ENCODE data around the gene PTMA. TPM values are rescaled to one million over a fixed set of nuclear protein-coding genes. Genes with fewer than 3 reads are reported as not detected.

PTMA gene
- total and polyA plus RNA-seq, 9 of the 15 experiments (the other 6 are each of a cell fraction or from before 2014, with no cell fraction given): 429 to 2,322 (median 1,578) TPM

DNA sequence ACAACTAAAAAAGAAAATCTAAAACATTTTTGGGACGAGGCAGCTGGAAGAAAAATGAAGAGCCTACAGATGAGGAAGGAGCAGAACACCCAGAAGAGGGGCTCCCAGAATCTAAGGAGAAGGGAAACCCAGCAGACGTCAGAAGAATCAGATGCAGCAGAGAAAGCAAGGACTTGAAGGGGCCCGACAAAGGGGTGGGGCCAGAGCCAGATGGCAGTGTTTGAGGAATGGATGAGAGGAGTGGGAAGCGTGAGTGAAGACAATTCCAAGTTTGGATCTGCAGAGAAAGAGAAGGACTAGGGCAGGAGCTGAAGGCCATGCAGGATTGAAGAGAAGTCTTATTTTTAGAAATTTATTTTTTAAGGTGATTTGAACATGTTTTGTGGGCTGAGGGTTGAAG, 19.3 kb downstream of the PTMA start:
- ATAC-seq (no peak), FAIRE-seq (no peak), DNase-seq (ENCODE audit: extremely low read depth in 1 of 4, low spot score in 3 of 4) (no peak)
- H4K20me1 ChIP-seq (replicated peaks; ENCODE audit: control insufficient read depth, insufficient read depth, low read length): no peaks in the 10 kb centered on the region
- H3K9me1 ChIP-seq (ENCODE audit: control insufficient read depth, insufficient read depth, low read length): no peaks in the 10 kb centered on the region
- intact Hi-C loops (cut with micrococcal nuclease): no loop called here
- peaks cover 7 to 17% of the 10 kb centered on the region in 2 experiments; a peak in 4 of 5 replicates for H3K27me3 ChIP-seq (ENCODE audit: control insufficient read depth in 2 of 2, insufficient read depth in 2 of 2, low read length in 2 of 2)
- no peak overlapping the region for H3K4me2 ChIP-seq (ENCODE audit: insufficient read depth, low read length)
- no peaks in the 10 kb centered on the region for H3K4me1 ChIP-seq (replicated peaks in 1 of 2; ENCODE audit: control insufficient read depth in 2 of 2, insufficient read depth in 2 of 2, low read length in 2 of 2)
- CTCF ChIA-PET (ENCODE audit: low intra/inter-chr PET ratio): no interaction called here
- no TSS peak for BruUV-seq (replicated peaks)
- no peak overlapping the region for H3K27ac ChIP-seq (ENCODE audit: extremely low read depth, low read depth, low read length)
- no peak overlapping the region for H3K4me3 ChIP-seq
- H3K36me3 ChIP-seq (ENCODE audit: control insufficient read depth, insufficient read depth, low read length): no peaks in the 10 kb centered on the region
- no peaks in the 10 kb centered on the region for H3K9me3 ChIP-seq (replicated peaks; ENCODE audit: control insufficient read depth, insufficient read depth, low read depth, low read length)
- in situ Hi-C loops (cut with MboI): no loop called here
- POLR2A ChIA-PET: no interaction called here
- H2AFZ ChIP-seq (ENCODE audit: low read depth, low read length): no peak overlapping the region
- WGBS (ENCODE audit: insufficient coverage, low coverage, missing lambda C conversion rate): 3% methylated on average over 4 of the region's 4 CpGs
- no peaks in the 10 kb centered on the region for H3K79me2 ChIP-seq (ENCODE audit: control insufficient read depth, insufficient read depth, low read length)
- H3K9ac ChIP-seq (ENCODE audit: insufficient read depth in 1 of 2, low read depth in 2 of 2, low read length in 2 of 2): no peak overlapping the region
- TF ChIP-seq KAT2B (IDR thresholded peaks at IDR 0.05; ENCODE audit: low read depth, low read length) (no peak), ARID1B (IDR thresholded peaks at IDR 0.05) (no peak), KAT7 (CRISPR knock-in tag; IDR thresholded peaks at IDR 0.05; ENCODE audit: borderline replicate concordance) (no peak), TAF1 (IDR thresholded peaks at IDR 0.05; ENCODE audit: control insufficient read depth, extremely low read depth, insufficient read depth, low read length, severe bottlenecking) (no peak), ZNF318 (IDR thresholded peaks at IDR 0.05; ENCODE audit: borderline replicate concordance in 1 of 2, low read depth in 1 of 2) (no peak), ZFP1 (CRISPR knock-in tag; IDR thresholded peaks at IDR 0.05) (no peak), HSF4 (CRISPR knock-in tag; IDR thresholded peaks at IDR 0.05; ENCODE audit: borderline replicate concordance) (no peak), NRF1 (conservative IDR thresholded peaks at IDR 0.05 in 1 of 2, IDR thresholded peaks at IDR 0.05 in 1 of 2) (no peak), CREM (IDR thresholded peaks at IDR 0.05; ENCODE audit: low read depth) (no peak), CHAMP1 (IDR thresholded peaks at IDR 0.05) (no peak), PURB (CRISPR knock-in tag; IDR thresholded peaks at IDR 0.05; ENCODE audit: low read depth) (no peak)
- TF ChIP-seq, protein P1, sequence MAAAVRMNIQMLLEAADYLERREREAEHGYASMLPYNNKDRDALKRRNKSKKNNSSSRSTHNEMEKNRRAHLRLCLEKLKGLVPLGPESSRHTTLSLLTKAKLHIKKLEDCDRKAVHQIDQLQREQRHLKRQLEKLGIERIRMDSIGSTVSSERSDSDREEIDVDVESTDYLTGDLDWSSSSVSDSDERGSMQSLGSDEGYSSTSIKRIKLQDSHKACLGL (CRISPR knock-in tag; IDR thresholded peaks at IDR 0.05; ENCODE audit: borderline replicate concordance, poor library complexity, severe bottlenecking): no peak

Data from K562 (cell line).